SK-N-SH (cell line): ENCODE measurements around the gene CYBRD1. TPM values are rescaled to one million over a fixed set of nuclear protein-coding genes. Genes with fewer than 3 reads are reported as not detected.

Experiments
- CTCF ChIA-PET: fragments of 300-600, 350-600 bp; formaldehyde crosslinking; extraction: SDS; loops from one replicate; lab custom pipeline; 2021; lab: Yijun Ruan, JAX
- POLR2A ChIA-PET: fragments of 350-600 bp; sonication (Branson Sonifier 250); formaldehyde crosslinking; extraction: SDS; loops from one replicate; lab custom pipeline; 2020; ENCODE audit warnings: antibody characterized with exemption, inconsistent platforms; lab: Yijun Ruan, JAX
- DNase-seq: peaks from one replicate; pipeline ENCODE4 v3.0.0; 2012
- H2AFZ ChIP-seq: fragments of 200-600 bp; sonication (generic); 2 replicates; pipeline ENCODE4 v1.8.1; 2016; ENCODE audit warnings: antibody characterized with exemption, mild to moderate bottlenecking, low read depth
- H3F3A ChIP-seq: fragments of 200-600 bp; sonication (generic); replicated peaks from 2 replicates; pipeline ENCODE3; 2016; ENCODE audit warnings: antibody characterized with exemption, mild to moderate bottlenecking; ENCODE audit not compliant: insufficient read depth
- H3K27ac ChIP-seq, 2 experiments: fragments of 200-500 bp in 1 of 2; fragments of 200-600 bp in 1 of 2; sonication (Bioruptor generic) in 1 of 2; sonication (generic), shearing (Covaris generic) in 1 of 2; 2 replicates each; pipeline versions ENCODE4 v1.5.1 to v1.6.1; 2014 to 2016; ENCODE audit warnings: low read depth in 2 of 2, inconsistent platforms in 1 of 2, low read length in 1 of 2, mild to moderate bottlenecking in 1 of 2, mixed read lengths in 1 of 2
- H3K27me3 ChIP-seq: fragments of 200-600 bp; sonication (generic), shearing (Covaris generic); 2 replicates; pipeline ENCODE4 v1.6.1; 2016; ENCODE audit warnings: mixed run types; ENCODE audit not compliant: insufficient read depth
- H3K36me3 ChIP-seq, 2 experiments: fragments of 200-500 bp in 1 of 2; fragments of 200-600 bp in 1 of 2; sonication (Bioruptor generic) in 1 of 2; sonication (generic) in 1 of 2; replicated peaks in 1 of 2; 2 replicates each; pipeline versions ENCODE3 to v1.5.1; 2014 to 2016; ENCODE audit warnings: low read length in 1 of 2, mild to moderate bottlenecking in 1 of 2; ENCODE audit not compliant: insufficient read depth in 2 of 2, control insufficient read depth in 1 of 2
- H3K4me1 ChIP-seq, 2 experiments: fragments of 200-500 bp in 1 of 2; fragments of 200-600 bp in 1 of 2; sonication (Bioruptor generic) in 1 of 2; sonication (generic), shearing (Covaris generic) in 1 of 2; 2 replicates each; pipeline versions ENCODE4 v1.5.1 to v1.6.1; 2014 to 2016; ENCODE audit warnings: low read depth in 1 of 2, low read length in 1 of 2, mixed run types in 1 of 2; ENCODE audit not compliant: insufficient read depth in 2 of 2, control insufficient read depth in 1 of 2
- H3K4me2 ChIP-seq: fragments of 200-600 bp; sonication (generic), shearing (Covaris generic); 2 replicates; pipeline ENCODE4 v1.6.1; 2017; ENCODE audit warnings: mixed run types
- H3K4me3 ChIP-seq, 2 experiments: fragments of 200-500 bp in 1 of 2; fragments of 200-600 bp in 1 of 2; sonication (Bioruptor generic) in 1 of 2; sonication (generic), shearing (Covaris generic) in 1 of 2; 2 replicates each; pipeline versions ENCODE4 v1.5.1 to v1.8.1; 2014 to 2016; ENCODE audit warnings: low read depth in 2 of 2, inconsistent platforms in 1 of 2, low read length in 1 of 2, mild to moderate bottlenecking in 1 of 2, mixed read lengths in 1 of 2, moderate library complexity in 1 of 2
- H3K79me2 ChIP-seq: fragments of 200-600 bp; sonication (generic); 2 replicates; pipeline ENCODE4 v1.8.1; 2017; ENCODE audit warnings: mild to moderate bottlenecking; ENCODE audit not compliant: insufficient read depth
- H3K9ac ChIP-seq: fragments of 200-600 bp; sonication (generic); 2 replicates; pipeline ENCODE4 v1.6.1; 2017; ENCODE audit warnings: mixed run types
- H3K9me2 ChIP-seq: fragments of 200-600 bp; sonication (generic); 2 replicates; pipeline ENCODE4 v1.6.1; 2017; ENCODE audit warnings: mixed run types
- H3K9me3 ChIP-seq: fragments of 200-600 bp; sonication (generic); 2 replicates; pipeline ENCODE4 v1.6.1; 2017; ENCODE audit warnings: mixed run types, mild to moderate bottlenecking, moderate library complexity
- H4K20me1 ChIP-seq: fragments of 200-600 bp; sonication (generic); 2 replicates; pipeline ENCODE4 v1.6.1; 2017; ENCODE audit warnings: mild to moderate bottlenecking, mixed run types; ENCODE audit not compliant: insufficient read depth
- CHD2 ChIP-seq: fragments of 150-350 bp; IDR thresholded peaks from 2 replicates; pipeline ENCODE4 v1.6.1; 2018; ENCODE audit warnings: low read length; ENCODE audit not compliant: partially characterized antibody
- ELF1 ChIP-seq: IDR thresholded peaks from 2 replicates; pipeline ENCODE4 v1.4.0; 2012
- POLR2AphosphoS5 ChIP-seq: IDR thresholded peaks from 2 replicates; pipeline ENCODE4 v1.6.1; 2012; ENCODE audit warnings: low read depth, low read length
- RAD21 ChIP-seq: IDR thresholded peaks from 2 replicates; pipeline ENCODE4 v1.6.1; 2012; ENCODE audit warnings: mild to moderate bottlenecking, low read length
- RCOR1 ChIP-seq: fragments of 150-350 bp; IDR thresholded peaks from 2 replicates; pipeline ENCODE4 v1.6.1; 2017; ENCODE audit warnings: antibody characterized with exemption, low read length
- REST ChIP-seq: IDR thresholded peaks from 2 replicates; pipeline ENCODE4 v1.6.1; 2012; ENCODE audit warnings: mild to moderate bottlenecking, low read depth, low read length, moderate library complexity
- RFX5 ChIP-seq: IDR thresholded peaks from 2 replicates; pipeline ENCODE4 v1.6.1; 2012; ENCODE audit warnings: mild to moderate bottlenecking, improper control_type of control experiment, low read length
- USF1 ChIP-seq: IDR thresholded peaks from 2 replicates; pipeline ENCODE4 v1.4.0; 2012; ENCODE audit warnings: low read depth, borderline replicate concordance
- WGBS: methylation state at CpG from one replicate; pipeline ENCODE4 v1.1.6; 2017; ENCODE audit warnings: low lambda C conversion rate; 5-methylcytosine and 5-hydroxymethylcytosine counted together
- polyA plus RNA-seq, 3 experiments: library from polyadenylated mRNA; depleted of rRNA; stranded (reverse); fragments of >200 nt; gene quantifications; 2 replicates each; pipeline ENCODE4 v1.2.3, GENCODE V29; 2012

Gene CYBRD1
- polyA plus RNA-seq, 1 of the 3 experiments (the other 2 are of a cell fraction) = 21.1 TPM

- Histone ChIP-seq H3K9me3 (0 out of 2 replicates have a peak, but pooled peaks cover 5% of the 10 kb centered on the region), H3F3A (no peaks in the 10 kb centered on the region), H3K79me2 (no peaks in the 10 kb centered on the region), H3K9me2 (0 out of 2 replicates have a peak, but pooled peaks cover 4% of the 10 kb centered on the region), H3K27ac (no peak overlapping the region), H3K36me3 (no peaks in the 10 kb centered on the region), H4K20me1 (no peaks in the 10 kb centered on the region), H3K4me3 (no peak overlapping the region), H3K9ac (no peak overlapping the region), H3K4me2 (no peak overlapping the region), H2AFZ (no peak overlapping the region), H3K27me3 (no peaks in the 10 kb centered on the region), H3K4me1 (no peaks in the 10 kb centered on the region)
- WGBS = 45% methylated on average over 2 of the region's 2 CpGs
- POLR2A ChIA-PET = no interaction called here
- DNase-seq = no peak
- CTCF ChIA-PET = no interaction called here
- TF ChIP-seq ELF1 (no peak), CHD2 (no peak)
These were observed 16.9 kb upstream of the CYBRD1 start for GRCh38 chr2:171505374-171505773.

GRCh38 chr2:171509945-171510731 lies 12.1 kb upstream of the CYBRD1 start:
- H3K27ac ChIP-seq = no peak overlapping the region
- H3K9me3 ChIP-seq = no peaks in the 10 kb centered on the region
- ChIA-PET CTCF (interaction anchor here (0.6 kb wide), 1 partner anchor 63 kb away, joined by 4 read pairs; no protein-coding TSS in a partner anchor), POLR2A (interaction anchor here (0.6 kb wide), 1 partner anchor 62 kb away, joined by 4 read pairs; no protein-coding TSS in a partner anchor)
- no peaks in the 10 kb centered on the region for H3K27me3 ChIP-seq
- no peaks in the 10 kb centered on the region for H3K79me2 ChIP-seq
- H3K4me2 ChIP-seq = no peak overlapping the region
- no peaks in the 10 kb centered on the region for H3F3A ChIP-seq
- TF ChIP-seq RAD21 (no peak), RFX5 (no peak), USF1 (no peak), CHD2 (no peak), POLR2AphosphoS5 (no peak), REST (no peak), RCOR1 (no peak), ELF1 (no peak)
- 0 out of 2 replicates have a peak, but pooled peaks cover 4% of the 10 kb centered on the region for H3K9me2 ChIP-seq
- H3K36me3 ChIP-seq = no peaks in the 10 kb centered on the region
- no peaks in the 10 kb centered on the region for H4K20me1 ChIP-seq
- H3K4me1 ChIP-seq = no peaks in the 10 kb centered on the region
- H3K9ac ChIP-seq = no peak overlapping the region
- 77% methylated on average over 9 of the region's 9 CpGs for WGBS
- no peak for DNase-seq
- H3K4me3 ChIP-seq = no peak overlapping the region
- H2AFZ ChIP-seq = no peak overlapping the region
